HG03521 (cell line): ENCODE results near the gene PLD5.
"Not testable (repeated sequence)": the region's sequence is repeated elsewhere in the genome, so short reads cannot be mapped to it uniquely, and the experiment has no call there.

Source experiments
- ATAC-seq: cut with Tn5 transposase; IDR thresholded peaks from one replicate; pipeline ENCODE4 v1.9.1; 2021; ENCODE audit warnings: mild to moderate bottlenecking, moderate library complexity; ENCODE audit not compliant: unreplicated experiment

The PLD5 gene

DNA sequence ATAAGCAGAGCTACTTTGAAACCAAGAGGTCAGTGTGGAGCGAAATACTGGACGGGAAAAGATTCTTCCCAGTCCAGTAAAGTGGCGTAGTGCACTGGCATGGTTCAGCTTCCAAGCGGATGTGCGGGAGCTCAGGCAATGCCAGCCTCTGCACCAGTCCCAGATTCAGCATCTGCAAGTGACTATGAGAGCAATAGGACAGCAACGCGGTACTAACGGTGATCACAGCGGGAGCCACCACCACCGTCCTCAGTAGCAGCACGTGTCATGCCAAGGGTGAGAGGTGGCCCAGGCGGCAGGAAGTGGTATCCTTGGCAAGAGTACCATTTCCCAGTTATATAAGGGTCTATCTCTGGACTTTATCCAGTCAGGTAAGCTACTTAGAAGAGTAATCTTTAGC is 17.8 kb downstream of the PLD5 start:
- ATAC-seq, result no peak

GRCh38 chr1:242489545-242489944 is 35.0 kb downstream of the PLD5 start:
- ATAC-seq, result no peak

- no peak for ATAC-seq
These were observed 46.6 kb downstream of the PLD5 start for GRCh38 chr1:242477944-242478343.

- no peak for ATAC-seq
These were observed 53.7 kb downstream of the PLD5 start for GRCh38 chr1:242470774-242471173.

GRCh38 chr1:242468784-242469183 is 55.7 kb downstream of the PLD5 start:
- no peak for ATAC-seq

DNA sequence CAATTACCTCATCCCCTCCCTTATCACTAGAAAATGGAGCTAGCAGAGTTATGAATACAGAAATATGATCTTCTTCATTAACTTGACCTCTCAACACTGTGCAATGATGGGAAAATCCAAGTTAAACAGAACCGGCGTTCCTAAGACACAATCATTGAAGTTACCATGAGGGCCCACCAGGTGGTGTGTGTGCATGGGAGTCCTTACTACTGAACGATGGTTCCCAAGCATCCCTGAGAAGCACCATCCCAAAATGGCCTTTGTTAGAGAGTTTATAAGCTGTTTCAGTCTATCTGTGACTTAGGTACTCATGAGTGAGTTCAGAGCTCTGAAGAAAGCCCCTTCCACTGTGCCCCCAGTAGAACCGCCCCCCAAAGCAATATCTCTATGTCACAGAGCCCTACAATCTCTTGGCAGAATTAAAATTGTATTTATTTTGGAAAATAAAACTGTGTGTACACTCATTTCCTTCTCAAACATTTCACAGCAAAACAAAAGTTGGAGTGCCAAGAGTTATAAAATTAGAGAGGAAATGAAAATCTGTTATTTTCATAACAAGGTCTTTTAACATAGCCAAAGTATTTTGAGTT is 56.8 kb downstream of the PLD5 start:
- ATAC-seq, result no peak

DNA sequence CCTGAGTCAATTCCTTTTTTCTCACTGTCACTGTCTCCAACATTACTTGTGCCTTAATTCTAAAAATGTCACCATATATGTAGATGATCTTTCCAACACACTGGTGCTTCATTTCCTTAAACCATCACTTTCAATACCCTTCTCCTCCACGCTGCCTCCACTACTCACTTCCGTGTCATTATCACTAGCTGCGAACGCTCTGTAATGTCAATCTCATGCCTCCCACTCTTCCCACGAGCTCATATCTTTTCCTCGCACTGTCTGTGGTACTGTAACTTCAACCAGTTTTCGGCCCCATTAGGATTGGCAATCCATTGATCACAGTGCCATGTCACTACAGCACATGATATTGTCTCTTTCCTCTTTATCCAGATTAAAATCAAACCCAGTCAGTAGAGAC is 61.6 kb downstream of the PLD5 start:
- no peak for ATAC-seq

GRCh38 chr1:242459740-242460139 is 64.8 kb downstream of the PLD5 start:
- not testable (repeated sequence) for ATAC-seq

GRCh38 chr1:242456726-242457269 is 67.7 kb downstream of the PLD5 start:
- no peak for ATAC-seq

DNA sequence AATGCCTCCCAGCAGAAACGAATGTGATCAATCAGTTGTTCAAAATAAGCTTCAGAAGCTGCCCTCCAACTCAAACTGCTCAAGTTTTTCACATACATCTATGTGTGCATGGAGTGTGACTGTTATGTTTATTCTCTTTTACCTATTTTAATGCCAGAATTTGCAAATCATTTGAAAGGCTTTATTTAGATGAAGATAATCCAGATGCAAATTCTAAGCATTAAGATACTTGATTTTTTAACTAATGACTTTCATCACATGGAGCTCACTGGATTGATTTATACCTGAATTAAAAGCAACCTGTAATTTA is 69.5 kb downstream of the PLD5 start:
- ATAC-seq, result no peak

DNA sequence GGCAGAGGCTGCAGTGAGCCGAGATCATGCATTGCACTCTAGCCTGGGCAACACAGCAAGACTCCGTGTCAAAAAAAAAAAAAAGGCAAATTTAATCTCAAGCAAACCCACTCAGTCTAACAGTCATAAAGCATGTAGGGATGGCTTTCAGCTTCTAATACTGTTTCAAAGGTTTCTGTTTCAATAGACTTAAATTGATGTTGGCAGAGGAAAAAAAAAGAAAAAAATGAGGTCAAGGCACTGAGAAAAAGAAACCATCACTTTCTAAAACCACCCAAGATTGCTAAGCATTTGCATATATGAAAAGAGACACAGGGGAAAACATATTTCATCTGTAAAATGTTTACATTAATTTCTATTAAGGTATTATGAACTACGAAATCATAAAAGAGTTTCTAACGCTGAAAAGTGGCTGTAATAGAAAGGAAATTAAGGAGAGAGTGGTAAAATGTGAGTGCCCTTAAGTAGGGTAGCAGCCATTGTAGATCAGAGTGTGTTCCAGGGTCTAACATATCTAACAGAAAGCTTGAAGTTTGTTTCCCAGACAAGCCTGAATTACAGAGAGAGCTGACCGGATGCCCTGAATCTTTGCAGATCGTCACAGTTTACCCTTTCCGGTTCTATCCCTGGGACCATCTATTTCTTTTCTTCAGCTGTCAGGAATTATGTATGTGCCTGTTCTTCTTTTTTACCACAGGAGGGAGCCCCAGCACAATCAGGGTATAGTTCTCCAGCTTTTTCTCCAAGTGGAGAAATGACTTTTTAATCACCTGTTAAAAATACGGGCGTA is 70.0 kb downstream of the PLD5 start:
- peak; percentile 56 for ATAC-seq

- no peak for ATAC-seq
These were observed 71.9 kb downstream of the PLD5 start for GRCh38 chr1:242452573-242452972.

- ATAC-seq, result no peak
These were observed 74.8 kb downstream of the PLD5 start for GRCh38 chr1:242449661-242450060.

GRCh38 chr1:242448910-242449645 is 75.4 kb downstream of the PLD5 start:
- ATAC-seq, result no peak

DNA sequence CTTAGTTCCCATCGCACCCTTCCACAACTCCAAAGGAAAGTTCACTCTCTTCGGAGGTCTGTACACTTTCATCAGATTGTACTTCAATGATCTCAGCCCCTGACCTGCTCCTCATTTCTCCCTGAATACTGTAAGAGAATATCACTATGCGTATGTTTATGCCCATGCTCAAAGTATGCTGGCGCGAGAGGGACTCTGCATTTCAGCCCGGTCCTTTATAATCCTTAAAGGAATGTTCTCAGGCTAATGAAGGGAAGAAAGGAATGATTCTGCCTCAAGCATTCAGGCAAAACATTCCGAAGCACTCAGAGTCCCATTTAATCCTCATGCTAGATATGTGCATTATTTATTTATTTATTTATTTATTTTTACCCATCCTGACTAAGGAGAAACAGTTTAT is 76.8 kb downstream of the PLD5 start:
- ATAC-seq, result no peak

- ATAC-seq, result no peak
These were observed 83.7 kb downstream of the PLD5 start for GRCh38 chr1:242440757-242441156.

DNA sequence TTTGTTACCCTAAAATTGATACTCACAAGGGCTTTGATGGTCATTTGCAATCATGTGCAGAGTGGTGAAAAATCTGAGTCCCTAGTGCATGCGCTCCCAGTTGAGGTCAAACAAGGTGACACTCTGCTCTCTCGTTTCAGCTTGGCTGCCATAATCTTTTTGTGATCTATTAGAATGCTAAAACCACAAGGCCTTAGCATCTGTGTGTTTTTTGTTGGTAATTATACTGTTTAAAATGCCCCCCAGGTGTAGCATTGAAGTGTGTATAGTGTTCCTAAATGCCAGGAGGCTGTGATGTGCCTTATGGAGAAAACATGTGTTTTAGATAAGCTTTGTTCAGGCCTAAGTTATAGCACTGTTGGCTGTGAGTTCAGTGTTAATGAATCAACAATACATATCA is 89.3 kb downstream of the PLD5 start:
- ATAC-seq, result no peak

GRCh38 chr1:242432491-242433095 is 91.9 kb downstream of the PLD5 start:
- no peak for ATAC-seq

GRCh38 chr1:242431786-242432185 is 92.7 kb downstream of the PLD5 start:
- ATAC-seq, result no peak

- ATAC-seq, result no peak
These were observed 93.5 kb downstream of the PLD5 start for GRCh38 chr1:242430956-242431355.

DNA sequence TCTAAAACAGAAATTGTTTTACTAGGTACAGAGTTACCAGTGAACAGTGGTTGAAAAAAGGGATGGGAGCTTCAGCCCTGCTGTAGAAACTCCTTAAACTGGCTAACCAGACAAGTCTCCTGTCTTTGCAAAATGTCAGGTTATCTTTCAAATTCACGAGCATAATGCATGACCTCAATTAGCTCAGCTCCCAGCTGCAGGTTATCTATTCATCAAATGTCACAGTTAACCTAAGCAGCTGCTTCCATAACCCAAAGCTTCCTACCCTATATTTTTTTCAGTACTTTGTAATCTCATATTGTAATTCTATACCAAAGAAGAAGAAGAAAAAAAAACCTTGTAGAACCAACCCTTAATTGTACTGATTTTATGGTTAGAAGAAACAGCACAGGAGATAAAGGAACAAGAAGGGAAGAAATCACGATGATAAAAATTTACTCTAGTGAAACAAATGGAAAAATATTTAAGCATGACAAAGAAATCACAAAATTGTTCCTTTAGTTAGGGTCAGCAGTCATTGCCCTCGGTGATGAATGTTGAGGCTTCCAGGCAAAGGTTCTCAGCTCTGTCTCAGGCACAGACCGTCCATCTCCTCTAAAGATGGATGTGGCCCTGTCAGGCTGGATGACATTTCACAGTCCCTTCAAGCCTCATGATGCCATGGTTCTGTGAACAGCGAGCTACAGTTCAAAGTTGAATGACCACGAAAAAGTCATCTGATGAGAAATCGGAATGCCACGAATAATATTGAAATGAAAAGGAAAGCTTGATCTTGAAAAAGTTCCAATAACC is 95.9 kb downstream of the PLD5 start:
- ATAC-seq, result no peak
